GM19328 (cell line): ENCODE data around the gene OBP2B.

Experiments used
- ATAC-seq: cut with Tn5 transposase; IDR thresholded peaks from one replicate; pipeline ENCODE4 v1.9.1; 2021; ENCODE audit warnings: mild to moderate bottlenecking, moderate library complexity; ENCODE audit not compliant: unreplicated experiment

The OBP2B gene

GRCh38 chr9:133202688-133203453 lies 6.2 kb downstream of the OBP2B start:
- no peak for ATAC-seq

- ATAC-seq: no peak
These were observed 6.9 kb downstream of the OBP2B start for GRCh38 chr9:133202145-133202513.

- ATAC-seq: no peak
These were observed 7.5 kb downstream of the OBP2B start for GRCh38 chr9:133201424-133202144.

GRCh38 chr9:133200631-133201030 lies 8.4 kb downstream of the OBP2B start:
- ATAC-seq: no peak

- ATAC-seq: no peak
These were observed 9.3 kb downstream of the OBP2B start for GRCh38 chr9:133199648-133200321.

GRCh38 chr9:133195029-133195428 lies 14.0 kb downstream of the OBP2B start:
- ATAC-seq: no peak

GRCh38 chr9:133194597-133194996 lies 14.5 kb downstream of the OBP2B start:
- no peak for ATAC-seq

- no peak for ATAC-seq
These were observed 17.1 kb downstream of the OBP2B start for GRCh38 chr9:133191989-133192388.

- ATAC-seq: no peak
These were observed 19.2 kb downstream of the OBP2B start for GRCh38 chr9:133189826-133190225.

GRCh38 chr9:133188843-133189180 lies 20.2 kb downstream of the OBP2B start:
- ATAC-seq: no peak

- no peak for ATAC-seq
These were observed 20.8 kb downstream of the OBP2B start for GRCh38 chr9:133188006-133188842.

GRCh38 chr9:133187561-133188005 lies 21.5 kb downstream of the OBP2B start:
- ATAC-seq: no peak

GRCh38 chr9:133186736-133187135 lies 22.3 kb downstream of the OBP2B start:
- ATAC-seq: no peak

GRCh38 chr9:133184971-133185370 lies 24.1 kb downstream of the OBP2B start:
- ATAC-seq: no peak

- ATAC-seq: no peak
These were observed 26.9 kb downstream of the OBP2B start for GRCh38 chr9:133182151-133182550.

- no peak for ATAC-seq
These were observed 27.5 kb downstream of the OBP2B start for GRCh38 chr9:133181561-133181960.

GRCh38 chr9:133180953-133181352 lies 28.1 kb downstream of the OBP2B start:
- no peak for ATAC-seq

- no peak for ATAC-seq
These were observed 36.0 kb downstream of the OBP2B start for GRCh38 chr9:133173056-133173455.

- no peak for ATAC-seq
These were observed 37.7 kb downstream of the OBP2B start for GRCh38 chr9:133171161-133171961.

- no peak for ATAC-seq
These were observed 38.3 kb downstream of the OBP2B start for GRCh38 chr9:133170716-133171115.
